K562 (cell line): ENCODE data around the gene PLPP4. TPM values are rescaled to one million over a fixed set of nuclear protein-coding genes. Genes with fewer than 3 reads are reported as not detected.

Experiments used
- ATF1 ChIP-seq, 2 experiments: fragments of 450-650 bp in 1 of 2; IDR thresholded peaks; 2 replicates each; pipeline ENCODE4 v1.6.1; 2016; ENCODE audit warnings: missing compliant biosample characterization in 1 of 2, missing genetic modification characterization in 1 of 2
- CXXC5 ChIP-seq: fragments of 250-450 bp; sonication (Bioruptor Pico); IDR thresholded peaks from 2 replicates; pipeline ENCODE4 v1.8.0; 2022; ENCODE audit warnings: inconsistent platforms, mild to moderate bottlenecking, moderate library complexity
- E2F5 ChIP-seq: sonication (generic); formaldehyde crosslinking; IDR thresholded peaks from 2 replicates; pipeline ENCODE4 v1.8.0; 2022; ENCODE audit warnings: mild to moderate bottlenecking, missing genetic modification reagents
- FOSL1 ChIP-seq: fragments of 200-800 bp; sonication (Bioruptor generic); conservative IDR thresholded peaks from 2 replicates; pipeline ENCODE4 v1.6.1; 2016; ENCODE audit warnings: missing genetic modification characterization, missing compliant biosample characterization
- GABPA ChIP-seq: fragments of 200-800 bp; sonication (Bioruptor generic); conservative IDR thresholded peaks from 2 replicates; pipeline ENCODE4 v1.6.1; 2016; ENCODE audit warnings: low read depth, missing genetic modification characterization, missing compliant biosample characterization
- GABPB1 ChIP-seq: sonication (generic); formaldehyde crosslinking; IDR thresholded peaks from 2 replicates; pipeline ENCODE4 v1.8.0; 2022; ENCODE audit warnings: mild to moderate bottlenecking, missing genetic modification reagents
- GTF2B ChIP-seq: IDR thresholded peaks from 2 replicates; pipeline ENCODE4 v1.6.1; 2011; ENCODE audit not compliant: insufficient read length; ENCODE audit errors: extremely low read depth
- HLTF ChIP-seq: fragments of 450-650 bp; IDR thresholded peaks from 2 replicates; pipeline ENCODE4 v1.6.1; 2016
- HNRNPLL ChIP-seq: fragments of 200-400 bp; formaldehyde crosslinking; IDR thresholded peaks from 2 replicates; pipeline ENCODE4 v1.6.1; 2017; ENCODE audit warnings: low read length, low read depth, mild to moderate bottlenecking; ENCODE audit not compliant: poor library complexity, severe bottlenecking
- MEF2A ChIP-seq: IDR thresholded peaks from 2 replicates; pipeline ENCODE4 v1.6.1; 2011; ENCODE audit warnings: low read depth, mild to moderate bottlenecking, low read length, moderate library complexity; ENCODE audit not compliant: control insufficient read depth
- MITF ChIP-seq: IDR thresholded peaks from 2 replicates; pipeline ENCODE4 v1.6.1; 2014; ENCODE audit warnings: antibody characterized with exemption
- NFYB ChIP-seq: IDR thresholded peaks from 2 replicates; pipeline ENCODE4 v1.6.1; 2011; ENCODE audit warnings: mild to moderate bottlenecking, moderate library complexity; ENCODE audit not compliant: insufficient read length; ENCODE audit errors: extremely low read depth
- PCBP2 ChIP-seq: fragments of 200-400 bp; formaldehyde crosslinking; IDR thresholded peaks from 2 replicates; pipeline ENCODE4 v1.6.1; 2018; ENCODE audit warnings: low read length, low read depth, mild to moderate bottlenecking, moderate library complexity; ENCODE audit not compliant: poor library complexity, severe bottlenecking
- SMAD1 ChIP-seq: fragments of 150-350 bp; IDR thresholded peaks from 2 replicates; pipeline ENCODE4 v1.6.1; 2014; ENCODE audit warnings: low read length, low read depth; ENCODE audit not compliant: partially characterized antibody
- SMARCE1 ChIP-seq: fragments of 450-650 bp; IDR thresholded peaks from 2 replicates; pipeline ENCODE4 v1.7.1; 2016; ENCODE audit warnings: mild to moderate bottlenecking
- SMC3 ChIP-seq: conservative IDR thresholded peaks from 2 replicates; pipeline ENCODE4 v1.6.1; 2011; ENCODE audit warnings: low read depth, low read length, improper control_type of control experiment; ENCODE audit not compliant: insufficient read depth
- SREBF1 ChIP-seq: fragments of 150-350 bp; IDR thresholded peaks from 2 replicates; pipeline ENCODE4 v1.6.1; 2014; ENCODE audit warnings: antibody characterized with exemption, low read depth, low read length, borderline replicate concordance
- SREBF2 ChIP-seq: sonication (generic); formaldehyde crosslinking; IDR thresholded peaks from 2 replicates; pipeline ENCODE4 v1.4.0; 2020; ENCODE audit warnings: mild to moderate bottlenecking, missing genetic modification reagents
- SRSF3 ChIP-seq: fragments of 200-400 bp; formaldehyde crosslinking; IDR thresholded peaks from 2 replicates; pipeline ENCODE4 v1.6.1; 2016; ENCODE audit warnings: mild to moderate bottlenecking, low read length, moderate library complexity; ENCODE audit not compliant: insufficient read depth
- ZBED1 ChIP-seq: IDR thresholded peaks from 2 replicates; pipeline ENCODE4 v1.6.1; 2014
- ZBTB2 ChIP-seq: fragments of 450-650 bp; IDR thresholded peaks from 2 replicates; pipeline ENCODE4 v1.6.1; 2016; ENCODE audit warnings: antibody characterized with exemption
- ZBTB9 ChIP-seq: fragments of 450-650 bp; formaldehyde crosslinking; IDR thresholded peaks from 2 replicates; pipeline ENCODE4 v1.4.0; 2020; ENCODE audit warnings: mild to moderate bottlenecking, moderate library complexity
- ZNF224 ChIP-seq: sonication (generic); formaldehyde crosslinking; IDR thresholded peaks from 2 replicates; pipeline ENCODE4 v1.8.0; 2022; ENCODE audit warnings: mild to moderate bottlenecking, missing genetic modification reagents
- ZNF583 ChIP-seq: fragments of 250-450 bp; sonication (Bioruptor Pico); IDR thresholded peaks from 2 replicates; pipeline ENCODE4 v1.4.0; 2020
- ZNF699 ChIP-seq: fragments of 250-450 bp; sonication (Bioruptor Pico); IDR thresholded peaks from 2 replicates; pipeline ENCODE4 v1.8.0; 2021; ENCODE audit warnings: mild to moderate bottlenecking, moderate library complexity; ENCODE audit not compliant: insufficient replicate concordance
- ZZZ3 ChIP-seq: fragments of 450-650 bp; IDR thresholded peaks from 2 replicates; pipeline ENCODE4 v1.6.1; 2016; ENCODE audit warnings: antibody characterized with exemption, mild to moderate bottlenecking, moderate library complexity
- polyA plus RNA-seq, 8 experiments: library from polyadenylated mRNA; depleted of rRNA in 4 of 8; stranded (reverse) in 5 of 8; unstranded in 3 of 8; fragments of >200 nt; fragmentation: Nextera tagmentation in 2 of 8; fragmentation: Illumina TruSeq in 1 of 8; extraction: Ambion mirVana in 2 of 8; extraction: Trizol in 1 of 8; gene quantifications; 2 replicates each; pipeline versions ENCODE4 v1.2.1 to v1.2.3, GENCODE V29; 2011 to 2014; ENCODE audit warnings: inconsistent platforms in 1 of 8, missing spikeins in 1 of 8
- total RNA-seq, 7 experiments: library from RNA; depleted of rRNA in 6 of 7; stranded (reverse); fragments of >200 nt in 6 of 7; fragmentation: Illumina TruSeq in 2 of 7; extraction: Trizol in 2 of 7; gene quantifications; 2 replicates each; pipeline versions ENCODE4 v1.2.1 to v1.2.3, GENCODE V29; 2011 to 2021; ENCODE audit warnings: low replicate concordance in 1 of 7

PLPP4 gene
- total and polyA plus RNA-seq, 9 of the 15 experiments (the other 6 are each of a cell fraction or from before 2014, with no cell fraction given) = 0.08 TPM; not detected in 8

GRCh38 chr10:120460776-120461175 lies 3.7 kb downstream of the PLPP4 start (continued):
- TF ChIP-seq SREBF2 (CRISPR knock-in tag) = no peak
- peak; percentile 30; the same call in 1 of the 2 replicates for TF ChIP-seq SMARCE1
- no peak for TF ChIP-seq ZNF224 (CRISPR knock-in tag)
- no peak for TF ChIP-seq SRSF3
- no peak for TF ChIP-seq SMC3
- no peak for TF ChIP-seq MITF
- no peak for TF ChIP-seq HNRNPLL
- TF ChIP-seq ZBED1 = no peak
- TF ChIP-seq GABPA (tag) = peak; percentile 53
- TF ChIP-seq ZZZ3 = no peak
- no peak for TF ChIP-seq ZNF583 (CRISPR knock-in tag)
- no peak for TF ChIP-seq PCBP2
- no peak for TF ChIP-seq SREBF1
- TF ChIP-seq E2F5 = no peak
- TF ChIP-seq ATF1 (CRISPR knock-in tag; IDR thresholded peaks at IDR 0.05) = no peak
- TF ChIP-seq ATF1 (tag; IDR thresholded peaks at IDR 0.05) = no peak
- TF ChIP-seq FOSL1 (tag) = peak; percentile 89
- no peak for TF ChIP-seq HLTF
- no peak for TF ChIP-seq ZBTB9 (CRISPR knock-in tag)
- no peak for TF ChIP-seq GTF2B
- TF ChIP-seq SMAD1 = no peak
- no peak for TF ChIP-seq MEF2A
- no peak for TF ChIP-seq ZNF699 (CRISPR knock-in tag)
- no peak for TF ChIP-seq NFYB
- TF ChIP-seq GABPB1 (CRISPR knock-in tag) = no peak
- no peak for TF ChIP-seq CXXC5 (CRISPR knock-in tag)
- no peak for TF ChIP-seq ZBTB2
